PC-9 (cell line): ENCODE data around the gene MYCN. TPM values are rescaled to one million over a fixed set of nuclear protein-coding genes. Genes with fewer than 3 reads are reported as not detected.

Source experiments
- BruUV-seq: library from RNA; stranded (reverse); fragments of 400-500 nt; replicated peaks from 2 replicates; lab custom pipeline; 2021; lab: Mats Ljungman, UMichigan
- CTCF ChIA-PET: fragments of 300-600 bp; sonication (Branson Sonifier 250); formaldehyde crosslinking; loops from one replicate; lab custom pipeline; 2022; ENCODE audit warnings: antibody characterized with exemption; lab: Charles Lee
- POLR2A ChIA-PET: fragments of 300-600 bp; sonication (Branson Sonifier 250); formaldehyde crosslinking; loops from one replicate; lab custom pipeline; 2022; ENCODE audit warnings: antibody characterized with exemption; ENCODE audit not compliant: unreplicated experiment; lab: Charles Lee
- DNase-seq, 2 experiments: peaks; one replicate each; pipeline versions ENCODE4 v3.0.0 to v3.0.0-alpha.2; 2015 to 2022; ENCODE audit warnings: mixed read lengths in 1 of 2
- H2AFZ ChIP-seq: fragments of 200-600 bp; sonication (generic); 2 replicates; pipeline ENCODE4 v1.8.1; 2017; ENCODE audit warnings: antibody characterized with exemption
- H3F3A ChIP-seq: fragments of 200-600 bp; sonication (generic); 2 replicates; pipeline ENCODE4 v1.8.1; 2017; ENCODE audit warnings: antibody characterized with exemption, mild to moderate bottlenecking, low read depth; ENCODE audit not compliant: insufficient read depth
- H3K27ac ChIP-seq: fragments of 200-600 bp; sonication (generic); 2 replicates; pipeline ENCODE4 v1.6.1; 2016; ENCODE audit warnings: mixed run types
- H3K27me3 ChIP-seq: fragments of 200-600 bp; sonication (generic); 2 replicates; pipeline ENCODE4 v1.6.1; 2016; ENCODE audit warnings: low read depth, mixed run types; ENCODE audit not compliant: insufficient read depth
- H3K36me3 ChIP-seq: fragments of 200-600 bp; sonication (generic); 2 replicates; pipeline ENCODE4 v1.6.1; 2016; ENCODE audit warnings: low read depth, mixed run types
- H3K4me1 ChIP-seq: fragments of 200-600 bp; sonication (generic); replicated peaks from 2 replicates; pipeline ENCODE4 v1.6.1; 2016; ENCODE audit warnings: mixed run types; ENCODE audit not compliant: insufficient read depth
- H3K4me2 ChIP-seq: fragments of 200-600 bp; sonication (generic); 2 replicates; pipeline ENCODE4 v1.6.1; 2017; ENCODE audit warnings: mixed run types
- H3K4me3 ChIP-seq: fragments of 200-600 bp; sonication (generic); 2 replicates; pipeline ENCODE4 v1.6.1; 2016; ENCODE audit warnings: mixed run types
- H3K79me2 ChIP-seq: fragments of 200-600 bp; sonication (generic); 2 replicates; pipeline ENCODE4 v1.6.1; 2017; ENCODE audit warnings: low read depth, mixed run types
- H3K9me2 ChIP-seq: fragments of 200-600 bp; sonication (generic); 2 replicates; pipeline ENCODE4 v1.8.1; 2017; ENCODE audit warnings: mild to moderate bottlenecking; ENCODE audit not compliant: insufficient read depth
- H3K9me3 ChIP-seq: fragments of 200-600 bp; sonication (generic); 2 replicates; pipeline ENCODE4 v1.8.1; 2016; ENCODE audit warnings: low read depth; ENCODE audit not compliant: insufficient read depth
- H4K20me1 ChIP-seq: fragments of 200-600 bp; sonication (generic); 2 replicates; pipeline ENCODE4 v1.8.1; 2017; ENCODE audit not compliant: insufficient read depth
- EZH2 ChIP-seq: fragments of 200-600 bp; sonication (generic); IDR thresholded peaks from 2 replicates; pipeline ENCODE4 v1.8.0; 2017; ENCODE audit warnings: antibody characterized with exemption, low read depth
- intact Hi-C: fragments of 100-400 bp; cut with micrococcal nuclease; formaldehyde crosslinking; loops from one replicate; pipeline ENCODE4 v1.10.0; 2022; ENCODE audit not compliant: unreplicated experiment
- total RNA-seq: library from RNA; stranded (reverse); gene quantifications from 2 replicates; pipeline ENCODE4 v1.2.3, GENCODE V29; 2021
- TF ChIP-seq, protein P1 (sequence below): fragments of 200-600 bp; sonication (generic); conservative IDR thresholded peaks from 2 replicates; pipeline ENCODE4 v1.6.1; 2017; ENCODE audit warnings: mixed run types, antibody characterized with exemption, mild to moderate bottlenecking, moderate library complexity

Gene MYCN
- total RNA-seq, 1 experiment from 2014 or later: not detected

- intact Hi-C loops: no loop called here
- Histone ChIP-seq H3K4me3 (no peak overlapping the region), H3K4me2 (no peak overlapping the region), H4K20me1 (no peaks in the 10 kb centered on the region), H3K27me3 (peaks cover 86% of the 10 kb centered on the region), H3K9me3 (no peaks in the 10 kb centered on the region), H3K36me3 (no peaks in the 10 kb centered on the region), H2AFZ (no peak overlapping the region), H3K27ac (no peak overlapping the region), H3K4me1 (no peaks in the 10 kb centered on the region), H3K9me2 (no peaks in the 10 kb centered on the region), H3K79me2 (no peaks in the 10 kb centered on the region), H3F3A (no peaks in the 10 kb centered on the region)
- ChIA-PET POLR2A (no interaction called here), CTCF (no interaction called here)
- TF ChIP-seq, protein P1, sequence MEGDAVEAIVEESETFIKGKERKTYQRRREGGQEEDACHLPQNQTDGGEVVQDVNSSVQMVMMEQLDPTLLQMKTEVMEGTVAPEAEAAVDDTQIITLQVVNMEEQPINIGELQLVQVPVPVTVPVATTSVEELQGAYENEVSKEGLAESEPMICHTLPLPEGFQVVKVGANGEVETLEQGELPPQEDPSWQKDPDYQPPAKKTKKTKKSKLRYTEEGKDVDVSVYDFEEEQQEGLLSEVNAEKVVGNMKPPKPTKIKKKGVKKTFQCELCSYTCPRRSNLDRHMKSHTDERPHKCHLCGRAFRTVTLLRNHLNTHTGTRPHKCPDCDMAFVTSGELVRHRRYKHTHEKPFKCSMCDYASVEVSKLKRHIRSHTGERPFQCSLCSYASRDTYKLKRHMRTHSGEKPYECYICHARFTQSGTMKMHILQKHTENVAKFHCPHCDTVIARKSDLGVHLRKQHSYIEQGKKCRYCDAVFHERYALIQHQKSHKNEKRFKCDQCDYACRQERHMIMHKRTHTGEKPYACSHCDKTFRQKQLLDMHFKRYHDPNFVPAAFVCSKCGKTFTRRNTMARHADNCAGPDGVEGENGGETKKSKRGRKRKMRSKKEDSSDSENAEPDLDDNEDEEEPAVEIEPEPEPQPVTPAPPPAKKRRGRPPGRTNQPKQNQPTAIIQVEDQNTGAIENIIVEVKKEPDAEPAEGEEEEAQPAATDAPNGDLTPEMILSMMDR: no peak
- TF ChIP-seq EZH2: no peak
- no TSS peak for BruUV-seq
- DNase-seq: no peak
These were observed 43.1 kb downstream of the MYCN start for GRCh38 chr2:15983496-15983895.

DNA sequence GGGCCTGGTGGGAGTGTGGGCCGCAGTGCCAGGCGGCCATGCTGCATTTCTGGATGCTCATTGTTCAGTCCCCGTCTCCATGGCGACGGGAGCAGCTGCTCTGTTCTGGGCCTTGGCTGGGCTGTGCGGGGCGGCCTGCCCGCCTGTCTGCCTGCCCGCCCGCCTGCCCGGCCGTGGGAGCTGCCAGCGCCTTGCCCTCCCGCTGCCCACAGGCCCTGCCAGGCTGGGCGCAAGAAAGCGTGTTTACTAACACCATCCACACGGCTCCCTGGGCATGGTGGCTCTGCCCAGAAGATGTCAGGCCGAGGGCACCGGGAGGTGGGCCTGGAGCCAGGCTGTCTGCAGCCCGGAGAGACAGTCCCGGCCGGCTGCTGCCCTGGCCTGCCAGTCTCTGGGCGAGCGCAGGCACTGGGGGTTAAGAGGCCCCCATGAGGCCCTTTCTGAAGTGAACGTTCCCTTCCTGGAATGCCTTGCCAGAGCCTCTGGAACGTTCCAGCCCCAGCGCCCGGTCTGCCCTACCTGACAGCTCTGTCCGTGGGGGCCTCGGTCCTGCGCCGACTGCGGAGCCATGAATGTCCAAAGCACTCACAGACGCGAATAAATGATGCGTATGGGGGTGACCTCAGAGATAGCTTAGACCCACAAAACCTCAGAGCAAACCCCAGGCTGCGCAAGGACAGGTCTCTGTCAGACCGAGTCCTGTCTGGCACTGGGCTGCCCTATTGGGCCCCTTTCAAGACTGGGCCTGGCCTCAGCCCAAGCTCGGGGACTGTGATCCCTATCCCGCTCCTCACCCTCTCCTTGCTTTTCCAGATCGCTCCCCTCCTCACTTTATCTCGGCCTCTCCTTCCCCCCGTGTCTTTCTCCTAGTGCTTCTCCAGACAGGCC lies 44.3 kb downstream of the MYCN start:
- no peak overlapping the region for H3K27ac ChIP-seq
- H3K36me3 ChIP-seq: no peaks in the 10 kb centered on the region
- no peaks in the 10 kb centered on the region for H3K4me1 ChIP-seq
- BruUV-seq: no TSS peak
- H3F3A ChIP-seq: no peaks in the 10 kb centered on the region
- no peak for DNase-seq
- ChIA-PET CTCF (no interaction called here), POLR2A (no interaction called here)
- H4K20me1 ChIP-seq: no peaks in the 10 kb centered on the region
- no peak for TF ChIP-seq EZH2
- TF ChIP-seq, protein P1: no peak
- intact Hi-C loops: no loop called here
- no peaks in the 10 kb centered on the region for H3K9me3 ChIP-seq
- peaks cover 88% of the 10 kb centered on the region for H3K27me3 ChIP-seq
- no peak overlapping the region for H3K4me2 ChIP-seq
- H2AFZ ChIP-seq: no peak overlapping the region
- H3K9me2 ChIP-seq: no peaks in the 10 kb centered on the region
- no peak overlapping the region for H3K4me3 ChIP-seq
- H3K79me2 ChIP-seq: no peaks in the 10 kb centered on the region

GRCh38 chr2:15985531-15985930 lies 45.2 kb downstream of the MYCN start:
- intact Hi-C loops: no loop called here
- BruUV-seq: no TSS peak
- ChIA-PET POLR2A (no interaction called here), CTCF (no interaction called here)
- H2AFZ ChIP-seq: no peak overlapping the region
- no peak overlapping the region for H3K4me3 ChIP-seq
- H3K27me3 ChIP-seq: peaks cover 93% of the 10 kb centered on the region
- H3K27ac ChIP-seq: no peak overlapping the region
- no peak overlapping the region for H3K4me2 ChIP-seq
- TF ChIP-seq, protein P1: no peak
- no peak for TF ChIP-seq EZH2
- no peaks in the 10 kb centered on the region for H3K9me3 ChIP-seq
- H3F3A ChIP-seq: no peaks in the 10 kb centered on the region
- no peaks in the 10 kb centered on the region for H3K79me2 ChIP-seq
- no peaks in the 10 kb centered on the region for H4K20me1 ChIP-seq
- H3K36me3 ChIP-seq: no peaks in the 10 kb centered on the region
- no peak for DNase-seq
- no peaks in the 10 kb centered on the region for H3K4me1 ChIP-seq
- H3K9me2 ChIP-seq: no peaks in the 10 kb centered on the region
